Measurements from ENCODE around the gene OXCT1.

Gene OXCT1

DNA sequence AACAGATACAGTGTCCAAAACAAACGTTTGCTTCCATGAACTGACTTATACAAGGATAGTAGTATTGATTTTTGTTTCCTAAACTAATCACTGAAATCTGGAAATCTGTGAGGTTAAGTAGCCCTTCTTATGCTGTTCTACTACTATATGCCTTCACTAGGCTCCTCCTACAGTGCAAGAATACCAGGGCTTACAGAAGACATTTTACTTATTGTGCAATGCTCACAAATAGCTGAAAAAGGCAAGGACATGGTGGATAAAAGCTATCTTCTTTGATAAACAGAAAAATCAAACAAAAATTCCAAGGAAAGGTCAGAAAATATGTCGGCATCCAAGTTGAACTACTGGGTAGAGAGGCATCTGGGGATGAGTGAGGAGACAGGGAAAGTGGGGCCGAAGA, 61.9 kb downstream of the OXCT1 start:
- no peak overlapping the region for H2AFZ ChIP-seq (ENCODE audit: low read depth, low read length)
- no peaks in the 10 kb centered on the region for H3K27me3 ChIP-seq (ENCODE audit: insufficient read depth, low read length)
- no peaks in the 10 kb centered on the region for H3K4me1 ChIP-seq (ENCODE audit: insufficient read depth, low read length)
- H3K4me3 ChIP-seq (ENCODE audit: low read length) = no peak overlapping the region
- H3K9me3 ChIP-seq (ENCODE audit: low read length) = no peaks in the 10 kb centered on the region
- peaks cover 4% of the 10 kb centered on the region for H3K36me3 ChIP-seq (ENCODE audit: insufficient read depth, low read length)

DNA sequence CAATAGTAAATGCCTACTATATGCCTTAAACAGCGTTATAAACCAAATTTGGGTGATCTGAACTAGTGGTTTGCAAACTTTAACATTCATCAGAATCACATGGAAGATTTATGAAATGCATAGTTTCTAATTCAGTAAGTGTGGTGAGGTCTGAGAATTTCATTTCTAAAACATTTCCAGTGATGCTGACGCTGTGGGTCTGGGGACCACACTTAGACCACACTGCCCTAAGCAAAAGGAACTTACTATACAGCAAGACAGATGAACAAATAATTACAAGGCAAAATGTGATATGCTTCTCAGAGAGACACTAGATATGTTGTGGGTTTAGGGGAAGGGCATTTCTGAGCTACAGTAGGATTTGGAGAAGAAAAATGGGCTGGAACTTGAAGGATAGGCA, 72.6 kb downstream of the OXCT1 start:
- Histone ChIP-seq H3K4me1 (ENCODE audit: insufficient read depth, low read length) (peaks cover 16% of the 10 kb centered on the region), H3K4me3 (ENCODE audit: low read length) (no peak overlapping the region), H3K36me3 (ENCODE audit: insufficient read depth, low read length) (peaks cover 4% of the 10 kb centered on the region), H3K27me3 (ENCODE audit: insufficient read depth, low read length) (no peaks in the 10 kb centered on the region), H3K9me3 (ENCODE audit: low read length) (no peaks in the 10 kb centered on the region), H2AFZ (ENCODE audit: low read depth, low read length) (no peak overlapping the region)

DNA sequence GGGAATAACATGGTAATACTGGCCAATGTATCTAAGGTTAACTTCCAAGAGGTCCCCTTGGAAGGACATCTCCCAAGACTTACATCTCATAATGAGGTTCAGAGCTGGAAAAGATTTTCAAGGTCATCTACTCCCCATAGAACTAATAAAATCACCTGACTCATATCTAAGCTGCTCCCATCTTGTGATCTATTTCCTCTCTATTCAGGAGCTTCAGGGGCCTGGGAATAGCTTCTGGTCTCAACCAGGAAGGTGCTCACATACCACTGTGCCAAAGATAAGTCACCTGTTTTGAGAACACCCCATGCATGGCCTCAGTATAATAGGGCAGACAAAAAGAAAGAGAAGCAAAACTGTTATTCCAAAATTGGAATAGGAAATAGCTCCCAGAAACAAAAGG, 74.2 kb downstream of the OXCT1 start:
- Histone ChIP-seq H3K27me3 (ENCODE audit: insufficient read depth, low read length) (no peaks in the 10 kb centered on the region), H3K9me3 (ENCODE audit: low read length) (no peaks in the 10 kb centered on the region), H2AFZ (ENCODE audit: low read depth, low read length) (no peak overlapping the region), H3K4me1 (ENCODE audit: insufficient read depth, low read length) (peaks cover 16% of the 10 kb centered on the region), H3K4me3 (ENCODE audit: low read length) (no peak overlapping the region), H3K36me3 (ENCODE audit: insufficient read depth, low read length) (peaks cover 4% of the 10 kb centered on the region)

DNA sequence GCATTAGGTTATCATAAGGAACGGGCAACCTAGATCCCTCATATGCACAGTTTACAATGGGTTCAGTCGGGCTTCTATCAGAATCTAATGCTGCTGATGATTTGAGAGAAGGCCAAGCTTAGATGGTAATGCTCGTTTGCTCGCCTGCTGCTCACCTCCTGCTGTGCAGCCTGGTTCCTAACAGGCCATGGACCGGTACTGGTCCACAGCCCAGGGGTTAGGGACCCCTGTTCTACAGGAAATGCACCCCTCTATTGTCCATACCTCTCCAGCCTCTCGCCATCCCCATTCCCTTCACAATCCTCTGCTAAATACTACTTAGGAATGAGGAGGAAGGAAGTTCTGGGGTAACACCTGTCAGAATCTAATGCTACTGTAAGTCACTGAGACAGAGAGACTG, 75.1 kb downstream of the OXCT1 start:
- no peaks in the 10 kb centered on the region for H3K36me3 ChIP-seq (ENCODE audit: insufficient read depth, low read length)
- peaks cover 16% of the 10 kb centered on the region for H3K4me1 ChIP-seq (ENCODE audit: insufficient read depth, low read length)
- no peak overlapping the region for H2AFZ ChIP-seq (ENCODE audit: low read depth, low read length)
- no peaks in the 10 kb centered on the region for H3K9me3 ChIP-seq (ENCODE audit: low read length)
- no peaks in the 10 kb centered on the region for H3K27me3 ChIP-seq (ENCODE audit: insufficient read depth, low read length)
- H3K4me3 ChIP-seq (ENCODE audit: low read length) = no peak overlapping the region

DNA sequence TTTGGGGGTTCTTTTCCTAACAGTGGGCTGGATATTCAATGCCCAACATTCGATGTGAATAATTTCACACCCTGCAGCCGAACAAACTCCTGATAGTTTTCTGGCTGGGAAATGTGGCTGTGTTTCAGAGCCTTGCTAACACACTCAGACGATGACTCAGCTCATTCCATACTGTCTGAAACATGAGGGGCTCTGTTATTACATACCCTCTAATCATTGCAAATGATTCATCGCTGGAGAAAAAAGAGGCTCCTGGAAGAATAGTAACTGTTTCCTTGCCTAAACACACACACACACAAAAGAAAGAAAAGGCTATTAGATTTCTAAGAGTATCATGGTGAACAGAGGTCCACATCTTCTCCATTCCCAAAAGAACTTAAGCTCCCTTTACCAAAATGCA, 75.8 kb downstream of the OXCT1 start:
- no peaks in the 10 kb centered on the region for H3K36me3 ChIP-seq (ENCODE audit: insufficient read depth, low read length)
- no peaks in the 10 kb centered on the region for H3K27me3 ChIP-seq (ENCODE audit: insufficient read depth, low read length)
- H2AFZ ChIP-seq (ENCODE audit: low read depth, low read length) = no peak overlapping the region
- H3K4me1 ChIP-seq (ENCODE audit: insufficient read depth, low read length) = peaks cover 16% of the 10 kb centered on the region
- H3K9me3 ChIP-seq (ENCODE audit: low read length) = no peaks in the 10 kb centered on the region
- no peak overlapping the region for H3K4me3 ChIP-seq (ENCODE audit: low read length)

DNA sequence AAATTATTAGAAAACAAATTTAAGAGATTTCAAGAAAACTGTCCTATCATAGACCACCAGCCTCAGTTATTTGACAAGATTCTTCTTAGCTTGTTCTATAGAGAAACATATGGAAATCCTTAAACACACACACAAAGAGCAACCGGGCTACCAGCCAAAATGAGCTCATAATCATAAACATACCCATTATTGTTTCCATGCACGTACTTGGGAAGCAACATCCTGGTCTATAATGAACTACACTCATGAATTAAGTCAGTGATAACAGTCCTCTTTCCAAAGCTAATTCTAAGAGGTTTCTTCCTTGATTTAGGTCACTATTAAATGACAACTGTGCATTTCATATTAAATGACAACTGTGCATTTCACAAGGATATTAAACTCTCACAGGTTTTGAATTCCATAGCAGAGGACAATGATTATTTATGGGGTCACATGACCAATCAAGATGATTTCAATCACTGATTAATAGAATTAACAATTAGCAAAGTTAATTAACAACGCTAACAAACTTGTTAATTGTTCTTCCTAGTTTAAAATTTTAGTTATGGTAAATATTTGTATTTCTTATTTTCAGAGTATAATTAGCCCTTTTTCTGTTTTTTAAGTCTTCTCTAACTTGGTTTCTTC, 77.0 kb downstream of the OXCT1 start:
- Histone ChIP-seq H3K4me1 (ENCODE audit: insufficient read depth, low read length) (peaks cover 16% of the 10 kb centered on the region), H3K4me3 (ENCODE audit: low read length) (no peak overlapping the region), H3K27me3 (ENCODE audit: insufficient read depth, low read length) (no peaks in the 10 kb centered on the region), H3K9me3 (ENCODE audit: low read length) (no peaks in the 10 kb centered on the region), H3K36me3 (ENCODE audit: insufficient read depth, low read length) (no peaks in the 10 kb centered on the region), H2AFZ (ENCODE audit: low read depth, low read length) (no peak overlapping the region)

DNA sequence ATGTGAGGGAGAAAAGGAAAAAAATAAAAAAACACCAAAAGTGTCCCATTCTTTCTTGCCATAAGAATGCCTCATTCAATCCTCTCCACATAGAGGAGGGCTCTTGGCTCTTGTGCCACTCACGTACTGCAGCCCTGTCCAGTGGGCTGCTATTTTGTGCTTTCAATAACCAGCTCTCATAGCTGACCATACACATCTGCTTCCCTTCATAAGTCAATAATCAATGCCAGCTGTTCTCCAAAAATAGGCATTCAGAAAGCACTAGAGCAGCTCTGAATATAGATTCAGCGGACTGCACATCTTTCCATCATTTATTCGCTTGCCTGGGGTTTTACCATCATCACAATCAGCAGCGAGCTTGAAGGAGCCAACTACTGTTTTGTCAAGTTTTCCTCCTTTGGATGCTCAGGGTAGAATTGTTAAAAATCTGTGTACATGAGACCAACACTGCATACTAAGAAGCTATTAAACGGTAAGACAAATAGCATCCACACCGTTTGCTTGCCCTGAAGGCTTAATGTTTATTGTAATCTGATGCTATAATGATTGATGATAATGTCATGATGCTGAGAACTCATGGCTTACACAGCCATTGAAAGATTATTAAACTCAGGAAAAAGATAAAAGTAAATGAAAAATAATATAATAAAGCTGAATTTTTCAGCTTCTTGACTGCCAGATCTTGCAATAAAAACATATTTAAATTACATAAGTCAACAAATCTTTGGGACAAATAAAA, 80.0 kb downstream of the OXCT1 start:
- no peak overlapping the region for H2AFZ ChIP-seq (ENCODE audit: low read depth, low read length)
- H3K27me3 ChIP-seq (ENCODE audit: insufficient read depth, low read length) = no peaks in the 10 kb centered on the region
- H3K36me3 ChIP-seq (ENCODE audit: insufficient read depth, low read length) = no peaks in the 10 kb centered on the region
- no peak overlapping the region for H3K4me3 ChIP-seq (ENCODE audit: low read length)
- no peaks in the 10 kb centered on the region for H3K9me3 ChIP-seq (ENCODE audit: low read length)
- H3K4me1 ChIP-seq (ENCODE audit: insufficient read depth, low read length) = peaks cover 14% of the 10 kb centered on the region

DNA sequence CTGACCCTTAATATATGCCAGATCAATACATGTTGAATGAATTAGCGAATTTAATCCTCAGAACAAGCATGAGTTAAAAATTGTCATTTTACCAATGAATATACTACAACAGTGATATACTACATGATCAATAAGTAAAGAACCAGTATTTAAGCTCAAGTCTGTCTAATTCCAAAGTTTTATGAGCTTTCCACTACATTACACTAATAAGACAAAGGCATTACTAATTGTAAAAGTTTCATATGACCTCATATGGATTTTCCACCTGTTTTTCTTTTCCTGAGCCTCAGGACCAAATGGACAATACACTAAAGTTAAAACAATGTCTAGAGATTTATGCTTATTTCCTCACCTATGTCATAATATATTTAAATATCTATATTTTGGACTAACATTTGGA, 80.8 kb downstream of the OXCT1 start:
- Histone ChIP-seq H3K27me3 (ENCODE audit: insufficient read depth, low read length) (no peaks in the 10 kb centered on the region), H2AFZ (ENCODE audit: low read depth, low read length) (no peak overlapping the region), H3K36me3 (ENCODE audit: insufficient read depth, low read length) (no peaks in the 10 kb centered on the region), H3K4me3 (ENCODE audit: low read length) (no peak overlapping the region), H3K4me1 (ENCODE audit: insufficient read depth, low read length) (peaks cover 6% of the 10 kb centered on the region), H3K9me3 (ENCODE audit: low read length) (no peaks in the 10 kb centered on the region)

DNA sequence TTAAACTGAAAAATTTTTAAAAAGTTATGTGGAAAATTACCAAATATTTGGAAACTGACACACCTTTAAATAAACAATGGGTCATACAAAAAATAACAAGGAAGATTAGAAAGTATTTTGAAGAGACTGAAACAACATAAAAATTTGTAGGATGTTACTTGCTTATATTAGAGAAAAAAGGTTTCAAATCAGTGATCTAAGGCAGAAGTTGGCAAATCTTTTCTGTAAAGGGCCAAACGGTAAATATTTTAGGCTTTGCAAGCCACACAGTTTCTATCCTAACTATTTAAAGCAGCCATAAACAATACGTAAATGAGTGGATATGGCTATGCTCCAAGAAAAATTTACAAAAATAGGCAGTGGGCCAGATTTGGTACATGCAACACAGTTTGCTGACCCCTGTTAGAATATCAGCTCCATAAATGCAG, 81.3 kb downstream of the OXCT1 start:
- Histone ChIP-seq H3K36me3 (ENCODE audit: insufficient read depth, low read length) (no peaks in the 10 kb centered on the region), H2AFZ (ENCODE audit: low read depth, low read length) (no peak overlapping the region), H3K27me3 (ENCODE audit: insufficient read depth, low read length) (no peaks in the 10 kb centered on the region), H3K4me3 (ENCODE audit: low read length) (no peak overlapping the region), H3K4me1 (ENCODE audit: insufficient read depth, low read length) (peaks cover 2% of the 10 kb centered on the region), H3K9me3 (ENCODE audit: low read length) (no peaks in the 10 kb centered on the region)

DNA sequence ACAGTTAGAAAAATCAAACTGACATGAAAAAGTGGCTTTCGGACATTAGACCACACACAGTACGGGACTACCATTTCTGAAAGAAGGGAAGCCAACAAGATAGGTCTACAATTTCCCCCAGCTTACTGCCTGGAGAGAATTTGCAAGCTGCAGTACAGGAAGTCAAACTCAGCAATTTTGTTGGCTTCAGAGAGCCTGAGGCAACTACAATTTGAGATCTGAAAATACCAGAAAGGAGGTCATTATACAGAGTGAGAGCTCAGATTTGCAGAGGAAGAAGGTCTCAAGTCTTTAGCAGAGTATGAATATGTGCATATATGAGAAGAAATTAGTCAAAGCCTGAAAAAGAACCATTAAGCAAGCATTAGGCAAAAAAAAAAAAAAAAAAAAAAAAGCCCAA, 83.0 kb downstream of the OXCT1 start:
- Histone ChIP-seq H3K9me3 (ENCODE audit: low read length) (no peaks in the 10 kb centered on the region), H2AFZ (ENCODE audit: low read depth, low read length) (no peak overlapping the region), H3K36me3 (ENCODE audit: insufficient read depth, low read length) (no peaks in the 10 kb centered on the region), H3K4me3 (ENCODE audit: low read length) (no peak overlapping the region), H3K27me3 (ENCODE audit: insufficient read depth, low read length) (no peaks in the 10 kb centered on the region), H3K4me1 (ENCODE audit: insufficient read depth, low read length) (no peaks in the 10 kb centered on the region)

DNA sequence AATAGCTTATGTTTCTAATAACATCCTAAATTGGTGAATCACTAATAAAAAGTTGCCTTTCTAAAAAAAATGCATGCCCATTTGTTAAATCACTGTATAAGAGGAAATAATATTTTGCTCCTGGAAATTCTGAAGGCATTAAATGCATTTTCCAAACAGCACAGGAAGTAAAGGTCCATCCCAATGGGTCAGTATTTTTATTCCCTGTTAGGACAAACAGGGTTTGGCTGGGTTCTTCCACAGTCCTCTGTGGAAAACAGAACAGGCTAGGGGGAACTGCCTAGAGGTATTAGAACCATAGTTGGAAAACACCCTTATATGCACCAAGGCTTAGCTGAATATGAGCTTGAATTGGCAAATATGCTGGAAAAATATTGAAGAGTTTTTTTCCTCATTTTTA, 85.2 kb downstream of the OXCT1 start:
- Histone ChIP-seq H3K4me3 (ENCODE audit: low read length) (no peak overlapping the region), H3K9me3 (ENCODE audit: low read length) (no peaks in the 10 kb centered on the region)

DNA sequence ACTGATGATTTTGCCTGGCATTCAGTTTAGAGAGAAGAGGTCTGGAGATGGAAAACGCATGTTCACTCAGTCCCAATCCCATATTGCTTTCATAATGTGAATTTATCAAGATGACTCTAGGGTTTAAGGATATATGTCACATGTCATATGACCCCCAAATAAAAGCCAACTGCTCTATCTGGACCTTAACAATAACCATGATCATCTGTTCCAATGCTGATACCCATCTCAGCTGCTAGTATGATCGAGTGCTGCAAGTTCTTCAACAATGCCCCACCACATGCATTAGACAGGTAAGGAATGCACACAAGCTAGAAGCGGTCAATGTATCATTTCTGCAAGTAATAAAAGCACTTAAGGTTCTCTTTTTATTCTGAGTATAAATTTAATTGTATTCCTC, 91.8 kb downstream of the OXCT1 start:
- Histone ChIP-seq H2AFZ (ENCODE audit: low read depth, low read length) (no peak overlapping the region), H3K36me3 (ENCODE audit: insufficient read depth, low read length) (no peaks in the 10 kb centered on the region), H3K9me3 (ENCODE audit: low read length) (no peaks in the 10 kb centered on the region), H3K27me3 (ENCODE audit: insufficient read depth, low read length) (no peaks in the 10 kb centered on the region), H3K4me1 (ENCODE audit: insufficient read depth, low read length) (no peaks in the 10 kb centered on the region), H3K4me3 (ENCODE audit: low read length) (no peak overlapping the region)

More for the DNA sequence above, 85.2 kb downstream of the OXCT1 start:
- Histone ChIP-seq H3K27me3 (ENCODE audit: insufficient read depth, low read length) (no peaks in the 10 kb centered on the region), H3K36me3 (ENCODE audit: insufficient read depth, low read length) (no peaks in the 10 kb centered on the region), H2AFZ (ENCODE audit: low read depth, low read length) (no peak overlapping the region), H3K4me1 (ENCODE audit: insufficient read depth, low read length) (no peaks in the 10 kb centered on the region)

DNA sequence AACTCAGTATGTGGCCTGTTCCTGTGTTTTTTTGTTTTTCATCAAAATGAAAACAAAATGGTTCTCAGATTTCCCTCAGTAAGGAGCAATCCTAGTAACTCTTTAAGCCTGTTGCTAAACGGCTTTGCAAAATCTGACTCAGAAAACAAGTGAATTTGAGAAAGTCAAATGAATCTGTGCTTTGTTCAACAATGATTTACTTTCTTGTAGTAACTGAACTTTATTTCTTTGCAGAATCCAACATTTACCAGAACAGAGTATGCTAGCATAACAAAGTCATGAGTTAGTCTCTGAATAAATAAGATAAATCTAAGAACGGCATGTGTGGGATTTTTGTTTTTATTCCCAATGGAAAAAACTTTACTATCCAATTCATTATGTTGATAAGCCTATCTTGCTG, 93.8 kb downstream of the OXCT1 start:
- H3K9me3 ChIP-seq (ENCODE audit: low read length) = no peaks in the 10 kb centered on the region
- H3K36me3 ChIP-seq (ENCODE audit: insufficient read depth, low read length) = no peaks in the 10 kb centered on the region
- H3K27me3 ChIP-seq (ENCODE audit: insufficient read depth, low read length) = no peaks in the 10 kb centered on the region
- H3K4me1 ChIP-seq (ENCODE audit: insufficient read depth, low read length) = no peaks in the 10 kb centered on the region
- H2AFZ ChIP-seq (ENCODE audit: low read depth, low read length) = no peak overlapping the region
- no peak overlapping the region for H3K4me3 ChIP-seq (ENCODE audit: low read length)

DNA sequence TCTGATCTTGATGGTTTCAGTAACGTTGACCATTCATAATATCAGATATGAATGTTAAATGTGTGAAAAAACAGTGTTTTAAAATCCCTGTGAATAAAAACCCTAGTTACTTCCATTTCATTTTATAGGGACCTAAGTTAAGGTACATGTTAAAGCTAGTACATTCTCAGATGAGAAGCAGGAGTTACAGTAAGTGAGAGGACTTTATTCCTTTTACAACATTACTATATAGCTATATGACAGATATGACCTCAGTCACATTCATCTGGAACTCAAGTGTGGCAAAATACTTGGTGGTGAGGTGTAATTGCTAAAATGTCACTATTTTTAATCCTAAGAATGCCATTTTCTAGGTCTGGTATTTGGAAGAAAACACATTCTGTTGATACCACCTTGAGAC, 96.4 kb downstream of the OXCT1 start:
- Histone ChIP-seq H3K27me3 (ENCODE audit: insufficient read depth, low read length) (no peaks in the 10 kb centered on the region), H3K9me3 (ENCODE audit: low read length) (no peaks in the 10 kb centered on the region), H3K4me1 (ENCODE audit: insufficient read depth, low read length) (no peaks in the 10 kb centered on the region), H2AFZ (ENCODE audit: low read depth, low read length) (no peak overlapping the region), H3K4me3 (ENCODE audit: low read length) (no peak overlapping the region), H3K36me3 (ENCODE audit: insufficient read depth, low read length) (no peaks in the 10 kb centered on the region)
